ENCODE measurements around the gene LHFPL5. TPM values are rescaled to one million over a fixed set of nuclear protein-coding genes. Genes with fewer than 3 reads are reported as not detected.

The LHFPL5 gene
- total RNA-seq, 1 experiment from 2014 or later = not detected

DNA sequence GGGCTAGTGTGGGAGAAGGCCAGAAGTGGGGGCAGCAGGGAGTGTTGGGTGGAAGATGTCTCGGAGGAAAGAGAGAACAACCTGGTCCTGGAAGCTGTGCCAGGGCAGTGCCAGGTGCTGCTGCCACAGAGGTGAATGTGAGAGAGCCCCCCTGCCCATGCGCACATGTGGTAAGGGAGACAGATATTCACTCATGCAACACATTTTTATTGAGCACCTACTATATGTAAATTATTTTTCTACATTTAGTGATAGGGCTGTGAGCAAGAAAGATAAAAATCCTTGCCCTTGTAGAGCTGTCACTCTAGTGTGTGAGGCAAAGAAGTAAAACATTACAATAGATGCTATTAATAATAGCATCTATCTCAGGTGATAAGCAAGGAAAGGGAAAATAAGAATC is 23.9 kb upstream of the LHFPL5 start:
- DNase-seq (ENCODE audit: unreplicated experiment) = no peak
- no TSS peak for BruUV-seq (replicated peaks)
- TF ChIP-seq, protein P1, sequence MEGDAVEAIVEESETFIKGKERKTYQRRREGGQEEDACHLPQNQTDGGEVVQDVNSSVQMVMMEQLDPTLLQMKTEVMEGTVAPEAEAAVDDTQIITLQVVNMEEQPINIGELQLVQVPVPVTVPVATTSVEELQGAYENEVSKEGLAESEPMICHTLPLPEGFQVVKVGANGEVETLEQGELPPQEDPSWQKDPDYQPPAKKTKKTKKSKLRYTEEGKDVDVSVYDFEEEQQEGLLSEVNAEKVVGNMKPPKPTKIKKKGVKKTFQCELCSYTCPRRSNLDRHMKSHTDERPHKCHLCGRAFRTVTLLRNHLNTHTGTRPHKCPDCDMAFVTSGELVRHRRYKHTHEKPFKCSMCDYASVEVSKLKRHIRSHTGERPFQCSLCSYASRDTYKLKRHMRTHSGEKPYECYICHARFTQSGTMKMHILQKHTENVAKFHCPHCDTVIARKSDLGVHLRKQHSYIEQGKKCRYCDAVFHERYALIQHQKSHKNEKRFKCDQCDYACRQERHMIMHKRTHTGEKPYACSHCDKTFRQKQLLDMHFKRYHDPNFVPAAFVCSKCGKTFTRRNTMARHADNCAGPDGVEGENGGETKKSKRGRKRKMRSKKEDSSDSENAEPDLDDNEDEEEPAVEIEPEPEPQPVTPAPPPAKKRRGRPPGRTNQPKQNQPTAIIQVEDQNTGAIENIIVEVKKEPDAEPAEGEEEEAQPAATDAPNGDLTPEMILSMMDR (IDR thresholded peaks at IDR 0.05; ENCODE audit: unreplicated experiment) = no peak
- CTCF ChIA-PET = interaction anchor here (0.7 kb wide), 1 partner anchor 911 kb away, joined by 3 read pairs; no protein-coding TSS in a partner anchor
- Mint-ChIP-seq H3K36me3 (ENCODE audit: insufficient read depth, unreplicated experiment) (no peaks in the 10 kb centered on the region), H3K27ac (ENCODE audit: low read depth, unreplicated experiment) (no peak overlapping the region), H3K27me3 (ENCODE audit: insufficient read depth, unreplicated experiment) (peaks cover 13% of the 10 kb centered on the region), H3K4me3 (ENCODE audit: unreplicated experiment) (no peak overlapping the region), H3K9me3 (ENCODE audit: unreplicated experiment) (no peaks in the 10 kb centered on the region), H3K4me1 (ENCODE audit: insufficient read depth, unreplicated experiment) (peaks cover 40% of the 10 kb centered on the region)
- POLR2A ChIA-PET = no interaction called here
- intact Hi-C loops (cut with micrococcal nuclease) = no loop called here

DNA sequence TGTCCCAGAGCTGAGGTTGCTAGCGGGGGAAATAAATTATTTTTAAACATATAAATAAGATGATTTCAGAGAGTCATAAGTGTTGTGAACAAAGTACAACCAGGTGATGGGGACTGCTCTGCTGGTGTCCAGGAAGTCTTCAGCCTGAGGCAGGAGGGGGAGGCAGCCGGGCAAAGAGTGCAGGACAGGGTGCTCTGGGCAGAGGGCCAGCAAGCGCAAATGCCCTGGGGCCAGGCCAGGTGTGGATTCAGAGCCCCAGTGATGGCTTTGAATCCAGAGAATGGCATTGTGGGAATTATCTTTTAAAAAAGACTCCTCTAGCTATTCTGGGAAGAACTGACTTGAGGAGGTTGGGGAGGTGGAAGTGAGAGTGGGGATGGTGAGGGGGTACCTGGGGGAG is 22.7 kb upstream of the LHFPL5 start:
- no peak overlapping the region for H3K27ac Mint-ChIP-seq (ENCODE audit: low read depth, unreplicated experiment)
- intact Hi-C loops (cut with micrococcal nuclease) = no loop called here
- DNase-seq (ENCODE audit: unreplicated experiment) = peak; percentile 82
- ChIA-PET POLR2A (interaction anchor here (0.6 kb wide), 3 partner anchors 18 to 319 kb away, joined by 3 to 4 read pairs (median 3); no protein-coding TSS in a partner anchor), CTCF (no interaction called here)
- no TSS peak for BruUV-seq (replicated peaks)
- no peak overlapping the region for H3K4me3 Mint-ChIP-seq (ENCODE audit: unreplicated experiment)
- H3K4me1 Mint-ChIP-seq (ENCODE audit: insufficient read depth, unreplicated experiment) = peaks cover 32% of the 10 kb centered on the region
- no peaks in the 10 kb centered on the region for H3K36me3 Mint-ChIP-seq (ENCODE audit: insufficient read depth, unreplicated experiment)
- TF ChIP-seq, protein P1 (IDR thresholded peaks at IDR 0.05; ENCODE audit: unreplicated experiment) = no peak
- peaks cover 13% of the 10 kb centered on the region for H3K27me3 Mint-ChIP-seq (ENCODE audit: insufficient read depth, unreplicated experiment)
- no peaks in the 10 kb centered on the region for H3K9me3 Mint-ChIP-seq (ENCODE audit: unreplicated experiment)

DNA sequence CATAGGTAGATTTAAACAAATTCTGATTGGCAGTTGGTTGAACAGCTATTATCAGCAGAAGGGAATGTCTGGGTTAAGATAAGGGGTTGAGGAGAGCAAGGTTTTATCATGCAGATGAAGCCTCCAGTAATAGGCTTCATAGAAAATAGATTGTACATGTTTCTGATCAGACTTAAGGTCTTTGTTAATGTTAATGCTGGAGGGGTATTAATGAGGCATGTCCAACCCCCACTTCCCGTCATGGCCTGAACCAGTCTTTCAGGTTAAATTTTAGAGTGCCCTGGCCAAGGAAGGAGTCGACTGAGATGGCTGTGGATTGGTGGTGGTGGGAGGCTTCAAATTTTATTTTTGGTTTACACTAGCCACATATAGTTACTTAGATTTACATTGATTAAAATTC is 21.0 kb upstream of the LHFPL5 start:
- ChIA-PET CTCF (interaction anchor here (0.6 to 0.7 kb wide), 3 partner anchors 261 to 440 kb away, joined by 3 to 4 read pairs (median 3); no protein-coding TSS in a partner anchor), POLR2A (no interaction called here)
- H3K4me3 Mint-ChIP-seq (ENCODE audit: unreplicated experiment) = no peak overlapping the region
- no peak for DNase-seq (ENCODE audit: unreplicated experiment)
- no peak overlapping the region for H3K27ac Mint-ChIP-seq (ENCODE audit: low read depth, unreplicated experiment)
- TF ChIP-seq, protein P1 (IDR thresholded peaks at IDR 0.05; ENCODE audit: unreplicated experiment) = no peak
- intact Hi-C loops (cut with micrococcal nuclease) = no loop called here
- no peaks in the 10 kb centered on the region for H3K9me3 Mint-ChIP-seq (ENCODE audit: unreplicated experiment)
- peaks cover 23% of the 10 kb centered on the region for H3K4me1 Mint-ChIP-seq (ENCODE audit: insufficient read depth, unreplicated experiment)
- BruUV-seq (replicated peaks) = no TSS peak
- no peaks in the 10 kb centered on the region for H3K36me3 Mint-ChIP-seq (ENCODE audit: insufficient read depth, unreplicated experiment)
- H3K27me3 Mint-ChIP-seq (ENCODE audit: insufficient read depth, unreplicated experiment) = peaks cover 28% of the 10 kb centered on the region

DNA sequence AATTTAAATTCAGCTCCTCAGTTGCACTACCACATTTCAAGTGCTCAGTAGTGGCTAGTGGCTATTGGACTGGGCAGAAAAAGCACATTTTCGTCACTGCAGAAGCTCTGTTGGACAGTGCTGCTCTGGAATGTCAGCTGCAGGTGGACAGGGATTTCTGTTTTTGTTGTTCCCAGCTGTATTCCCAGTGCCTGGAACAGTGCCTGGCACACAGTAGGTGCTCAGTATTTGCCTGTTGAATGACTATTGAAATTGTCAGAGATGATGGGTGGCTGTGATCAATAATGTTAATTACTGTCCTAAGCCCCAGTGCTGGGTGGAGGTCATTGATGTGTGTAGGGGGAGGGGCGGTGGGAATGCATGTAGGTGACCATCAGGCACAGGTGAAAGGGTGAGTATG is 18.9 kb upstream of the LHFPL5 start:
- Mint-ChIP-seq H3K27ac (ENCODE audit: low read depth, unreplicated experiment) (no peak overlapping the region), H3K27me3 (ENCODE audit: insufficient read depth, unreplicated experiment) (peaks cover 31% of the 10 kb centered on the region), H3K4me1 (ENCODE audit: insufficient read depth, unreplicated experiment) (peaks cover 19% of the 10 kb centered on the region), H3K4me3 (ENCODE audit: unreplicated experiment) (no peak overlapping the region), H3K9me3 (ENCODE audit: unreplicated experiment) (no peaks in the 10 kb centered on the region), H3K36me3 (ENCODE audit: insufficient read depth, unreplicated experiment) (no peaks in the 10 kb centered on the region)
- TF ChIP-seq, protein P1 (IDR thresholded peaks at IDR 0.05; ENCODE audit: unreplicated experiment) = no peak
- intact Hi-C loops (cut with micrococcal nuclease) = no loop called here
- no TSS peak for BruUV-seq (replicated peaks)
- ChIA-PET CTCF (no interaction called here), POLR2A (interaction anchor here (2.7 kb wide), 1 partner anchor 11 kb away, joined by 12 read pairs; the partner anchor contains the start of gene CLPS)
- no peak for DNase-seq (ENCODE audit: unreplicated experiment)

Measured in MCF 10A (cell line).